Occipital lobe (tissue), 2 donors: ENCODE measurements around the gene PLCD1. TPM values are rescaled to one million over a fixed set of nuclear protein-coding genes. Genes with fewer than 3 reads are reported as not detected.
"Not testable (repeated sequence)": the region's sequence is repeated elsewhere in the genome, so short reads cannot be mapped to it uniquely, and the experiment has no call there.

Source experiments
- DNase-seq: peaks from one replicate; lab custom pipeline; 2025; lab: John Stamatoyannopoulos, UW
- total RNA-seq: library from RNA; depleted of rRNA; stranded (reverse); fragments of >200 nt; gene quantifications from one replicate; pipeline ENCODE4 v1.2.3, GENCODE V29; 2014

PLCD1 gene
- total RNA-seq = 4.4 TPM

GRCh38 chr3:38029400-38030125 is at the start of gene PLCD1:
PLCD1 (minus strand) TSS chr3:38029642; CDS start chr3:38029539, 103 bp downstream.
- no peak for DNase-seq

GRCh38 chr3:38077073-38077472 is 47.6 kb upstream of the PLCD1 start:
- DNase-seq = not testable (repeated sequence)

GRCh38 chr3:38070013-38070412 is 40.6 kb upstream of the PLCD1 start:
- DNase-seq = no peak

GRCh38 chr3:38067508-38068233 is 38.2 kb upstream of the PLCD1 start:
- no peak for DNase-seq

GRCh38 chr3:38064453-38064852 is 35.0 kb upstream of the PLCD1 start:
- DNase-seq = not testable (repeated sequence)

- DNase-seq = no peak
Observed at GRCh38 chr3:38062809-38063208, 33.4 kb upstream of the PLCD1 start.

- DNase-seq = no peak
Observed at GRCh38 chr3:38059591-38059990, 30.1 kb upstream of the PLCD1 start.

GRCh38 chr3:38059148-38059547 is 29.7 kb upstream of the PLCD1 start:
- no peak for DNase-seq

- no peak for DNase-seq
Observed at GRCh38 chr3:38054499-38055001, 25.1 kb upstream of the PLCD1 start.

- DNase-seq = not testable (repeated sequence)
Observed at GRCh38 chr3:38053813-38054498, 24.5 kb upstream of the PLCD1 start.

- DNase-seq = not testable (repeated sequence)
Observed at GRCh38 chr3:38053286-38053685, 23.8 kb upstream of the PLCD1 start.

- no peak for DNase-seq
Observed at GRCh38 chr3:38051131-38051530, 21.7 kb upstream of the PLCD1 start.

- DNase-seq = no peak
Observed at GRCh38 chr3:38049358-38050126, 20.1 kb upstream of the PLCD1 start.

- DNase-seq = no peak
Observed at GRCh38 chr3:38047896-38048295, 18.5 kb upstream of the PLCD1 start.

GRCh38 chr3:38046821-38047220 is 17.4 kb upstream of the PLCD1 start:
- DNase-seq = no peak

GRCh38 chr3:38046027-38046426 is 16.6 kb upstream of the PLCD1 start:
- no peak for DNase-seq

- no peak for DNase-seq
Observed at GRCh38 chr3:38043486-38043885, 14.0 kb upstream of the PLCD1 start.

GRCh38 chr3:38040401-38040800 is 11.0 kb upstream of the PLCD1 start:
- no peak for DNase-seq

GRCh38 chr3:38039899-38040261 is 10.4 kb upstream of the PLCD1 start:
- no peak for DNase-seq

- DNase-seq = no peak
Observed at GRCh38 chr3:38039101-38039898, 9.9 kb upstream of the PLCD1 start, which contains the start of gene DLEC1. DLEC1 (plus strand) TSS chr3:38039208; CDS start chr3:38039226, 18 bp downstream.
